OCI-LY7 (cell line): Measurements from ENCODE around the gene MNS1. TPM values are rescaled to one million over a fixed set of nuclear protein-coding genes. Genes with fewer than 3 reads are reported as not detected.
"Not testable (repeated sequence)": the region's sequence is repeated elsewhere in the genome, so short reads cannot be mapped to it uniquely, and the experiment has no call there.

Source experiments
- BruUV-seq: library from RNA; stranded (reverse); fragments of 400-500 nt; replicated peaks from 2 replicates; lab custom pipeline; 2021; lab: Mats Ljungman, UMichigan
- CTCF ChIA-PET: fragments of 300-600 bp; sonication (Branson Sonifier 250); formaldehyde crosslinking; loops from one replicate; lab custom pipeline; 2022; ENCODE audit warnings: antibody characterized with exemption; ENCODE audit not compliant: unreplicated experiment; lab: Charles Lee
- POLR2A ChIA-PET: fragments of 300-600 bp; sonication (Branson Sonifier 250); formaldehyde crosslinking; loops from one replicate; lab custom pipeline; 2022; ENCODE audit warnings: antibody characterized with exemption; lab: Charles Lee
- DNase-seq: peaks from one replicate; pipeline ENCODE4 v3.0.0-alpha.2; 2015; ENCODE audit warnings: low spot score
- H2AFZ ChIP-seq: fragments of 200-600 bp; sonication (generic), shearing (Covaris generic); 2 replicates; pipeline ENCODE4 v1.6.1; 2014; ENCODE audit warnings: mild to moderate bottlenecking, antibody characterized with exemption, low read length, moderate library complexity
- H3K27ac ChIP-seq: fragments of 200-600 bp; sonication (generic); 2 replicates; pipeline ENCODE4 v1.5.1; 2014; ENCODE audit warnings: mixed run types, low read depth, mild to moderate bottlenecking, moderate library complexity, low read length, inconsistent platforms; ENCODE audit not compliant: poor library complexity, severe bottlenecking
- H3K36me3 ChIP-seq: fragments of 200-600 bp; sonication (generic); 2 replicates; pipeline ENCODE4 v1.6.1; 2014; ENCODE audit warnings: mild to moderate bottlenecking, antibody characterized with exemption, low read length, moderate library complexity, mixed read lengths; ENCODE audit not compliant: insufficient read depth
- H3K4me1 ChIP-seq: fragments of 200-600 bp; sonication (generic); 2 replicates; pipeline ENCODE4 v1.5.1; 2014; ENCODE audit warnings: mild to moderate bottlenecking, low read length; ENCODE audit not compliant: insufficient read depth, poor library complexity, severe bottlenecking
- H3K4me2 ChIP-seq: fragments of 200-600 bp; sonication (generic); 2 replicates; pipeline ENCODE4 v1.6.1; 2014; ENCODE audit warnings: mild to moderate bottlenecking, low read length
- H3K4me3 ChIP-seq: fragments of 200-600 bp; sonication (generic); 2 replicates; pipeline ENCODE4 v1.5.1; 2014; ENCODE audit warnings: mild to moderate bottlenecking, low read depth, low read length; ENCODE audit not compliant: poor library complexity, severe bottlenecking
- H3K79me2 ChIP-seq: fragments of 200-600 bp; sonication (generic); 2 replicates; pipeline ENCODE4 v1.6.1; 2016; ENCODE audit warnings: low read depth, mild to moderate bottlenecking, low read length, moderate library complexity, mixed read lengths; ENCODE audit not compliant: insufficient read depth
- H3K9me2 ChIP-seq: fragments of 200-600 bp; sonication (generic); 2 replicates; pipeline ENCODE4 v1.6.1; 2016; ENCODE audit warnings: mild to moderate bottlenecking, low read length, mixed read lengths; ENCODE audit not compliant: insufficient read depth
- H3K9me3 ChIP-seq: fragments of 200-600 bp; sonication (generic); 2 replicates; pipeline ENCODE4 v1.6.1; 2014; ENCODE audit warnings: mild to moderate bottlenecking, mixed run types, low read length, mixed read lengths
- H4K20me1 ChIP-seq: fragments of 200-600 bp; sonication (generic); 2 replicates; pipeline ENCODE4 v1.6.1; 2014; ENCODE audit warnings: mild to moderate bottlenecking, antibody characterized with exemption, low read length, moderate library complexity, mixed read lengths; ENCODE audit not compliant: insufficient read depth
- EZH2phosphoT487 ChIP-seq: fragments of 200-600 bp; sonication (generic); IDR thresholded peaks from 2 replicates; pipeline ENCODE4 v1.6.1; 2018; ENCODE audit warnings: low read depth, borderline replicate concordance, mild to moderate bottlenecking, mixed run types, antibody characterized with exemption, low read length, moderate library complexity, mixed read lengths
- intact Hi-C: fragments of 100-400 bp; cut with micrococcal nuclease; formaldehyde crosslinking; loops from one replicate; pipeline ENCODE4 v1.10.0; 2022; ENCODE audit not compliant: unreplicated experiment
- total RNA-seq, 2 experiments: library from RNA; depleted of rRNA in 1 of 2; stranded (reverse); fragments of >200 nt in 1 of 2; shearing (Covaris generic) in 1 of 2; gene quantifications; 2 replicates each; pipeline ENCODE4 v1.2.3, GENCODE V29; 2014 to 2022
- TF ChIP-seq, protein P1 (sequence below): fragments of 200-600 bp; sonication (generic); conservative IDR thresholded peaks from 2 replicates; pipeline ENCODE4 v1.5.1; 2014; ENCODE audit warnings: mild to moderate bottlenecking, antibody characterized with exemption, low read length, moderate library complexity, mixed read lengths

The MNS1 gene
- total RNA-seq, 2 experiments from 2014 or later, result 1.8 TPM

- no peak overlapping the region for H3K4me3 ChIP-seq
- intact Hi-C loops, result loop anchor here (5.0 kb wide), 2 partner anchors 58 to 433 kb away; partner anchors contain the start of genes NEDD4 and TEX9
- 0 out of 2 replicates have a peak, but pooled peaks cover 10% of the 10 kb centered on the region for H3K9me3 ChIP-seq
- no peak overlapping the region for H3K27ac ChIP-seq
- no peaks in the 10 kb centered on the region for H4K20me1 ChIP-seq
- DNase-seq, result no peak
- peaks cover 55% of the 10 kb centered on the region for H3K36me3 ChIP-seq
- BruUV-seq, result no TSS peak
- TF ChIP-seq EZH2phosphoT487, result no peak
- TF ChIP-seq, protein P1, sequence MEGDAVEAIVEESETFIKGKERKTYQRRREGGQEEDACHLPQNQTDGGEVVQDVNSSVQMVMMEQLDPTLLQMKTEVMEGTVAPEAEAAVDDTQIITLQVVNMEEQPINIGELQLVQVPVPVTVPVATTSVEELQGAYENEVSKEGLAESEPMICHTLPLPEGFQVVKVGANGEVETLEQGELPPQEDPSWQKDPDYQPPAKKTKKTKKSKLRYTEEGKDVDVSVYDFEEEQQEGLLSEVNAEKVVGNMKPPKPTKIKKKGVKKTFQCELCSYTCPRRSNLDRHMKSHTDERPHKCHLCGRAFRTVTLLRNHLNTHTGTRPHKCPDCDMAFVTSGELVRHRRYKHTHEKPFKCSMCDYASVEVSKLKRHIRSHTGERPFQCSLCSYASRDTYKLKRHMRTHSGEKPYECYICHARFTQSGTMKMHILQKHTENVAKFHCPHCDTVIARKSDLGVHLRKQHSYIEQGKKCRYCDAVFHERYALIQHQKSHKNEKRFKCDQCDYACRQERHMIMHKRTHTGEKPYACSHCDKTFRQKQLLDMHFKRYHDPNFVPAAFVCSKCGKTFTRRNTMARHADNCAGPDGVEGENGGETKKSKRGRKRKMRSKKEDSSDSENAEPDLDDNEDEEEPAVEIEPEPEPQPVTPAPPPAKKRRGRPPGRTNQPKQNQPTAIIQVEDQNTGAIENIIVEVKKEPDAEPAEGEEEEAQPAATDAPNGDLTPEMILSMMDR, result no peak
- CTCF ChIA-PET, result no interaction called here
- H3K79me2 ChIP-seq, result no peaks in the 10 kb centered on the region
- no peaks in the 10 kb centered on the region for H3K9me2 ChIP-seq
- no peak overlapping the region for H3K4me2 ChIP-seq
- POLR2A ChIA-PET, result interaction anchor here (0.6 to 1.4 kb wide), 2 partner anchors 14 to 364 kb away, joined by 4 read pairs; no protein-coding TSS in a partner anchor
- peaks cover 3% of the 10 kb centered on the region for H3K4me1 ChIP-seq
- H2AFZ ChIP-seq, result no peak overlapping the region
Observed at GRCh38 chr15:56425276-56425675, 39.7 kb downstream of the MNS1 start.

- CTCF ChIA-PET, DNase-seq, H3K79me2 ChIP-seq, H3K27ac ChIP-seq, H2AFZ ChIP-seq, BruUV-seq, H3K4me3 ChIP-seq, H4K20me1 ChIP-seq, H3K9me3 ChIP-seq, H3K9me2 ChIP-seq, H3K4me2 ChIP-seq, H3K4me1 ChIP-seq, intact Hi-C loops: not testable (repeated sequence)
- H3K36me3 ChIP-seq, result peaks cover 38% of the 10 kb centered on the region
- POLR2A ChIA-PET, result interaction anchor here (0.6 kb wide), 1 partner anchor 526 kb away, joined by 4 read pairs; no protein-coding TSS in a partner anchor
Observed at GRCh38 chr15:56413114-56413733, 51.7 kb downstream of the MNS1 start.

GRCh38 chr15:56411122-56411749 is 53.7 kb downstream of the MNS1 start:
- Histone ChIP-seq H3K4me3 (no peak overlapping the region), H3K27ac (no peak overlapping the region), H3K9me2 (no peaks in the 10 kb centered on the region), H3K36me3 (peaks cover 22% of the 10 kb centered on the region), H3K9me3 (no peaks in the 10 kb centered on the region; the same call in 1 of the 2 replicates), H3K4me2 (no peak overlapping the region), H4K20me1 (no peaks in the 10 kb centered on the region), H3K4me1 (no peaks in the 10 kb centered on the region), H2AFZ (no peak overlapping the region), H3K79me2 (no peaks in the 10 kb centered on the region)
- POLR2A ChIA-PET, result interaction anchor here (1.6 kb wide), 1 partner anchor 14 kb away, joined by 4 read pairs; no protein-coding TSS in a partner anchor
- no TSS peak for BruUV-seq
- DNase-seq, result no peak
- intact Hi-C loops, result no loop called here
- CTCF ChIA-PET, result no interaction called here
- TF ChIP-seq, protein P1, result no peak
- no peak for TF ChIP-seq EZH2phosphoT487
